Measurements from ENCODE around the gene CTLA4.
"Not testable (repeated sequence)": the region's sequence is repeated elsewhere in the genome, so short reads cannot be mapped to it uniquely, and the experiment has no call there.

CTLA4 gene

DNA sequence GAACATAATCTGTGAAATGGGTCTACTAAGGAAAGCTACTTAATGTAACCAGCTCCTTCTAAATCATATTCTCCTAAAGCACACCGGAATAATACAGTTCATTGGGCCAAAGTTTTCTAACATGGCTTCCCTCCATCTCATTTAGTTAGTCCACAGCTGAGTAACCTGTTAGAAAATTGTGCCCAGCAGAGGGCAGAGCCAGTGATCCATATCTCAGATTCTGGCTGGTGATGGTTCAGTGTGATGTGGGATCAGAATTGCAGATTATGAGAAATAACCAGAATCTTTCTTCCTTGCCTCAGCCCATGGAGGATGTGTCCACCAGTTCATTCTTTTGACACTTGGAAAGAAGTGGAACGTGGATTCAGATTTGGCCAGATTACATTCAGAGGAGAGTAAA is 9.4 kb upstream of the CTLA4 start:
- peak; percentile 51 for DNase-seq

DNA sequence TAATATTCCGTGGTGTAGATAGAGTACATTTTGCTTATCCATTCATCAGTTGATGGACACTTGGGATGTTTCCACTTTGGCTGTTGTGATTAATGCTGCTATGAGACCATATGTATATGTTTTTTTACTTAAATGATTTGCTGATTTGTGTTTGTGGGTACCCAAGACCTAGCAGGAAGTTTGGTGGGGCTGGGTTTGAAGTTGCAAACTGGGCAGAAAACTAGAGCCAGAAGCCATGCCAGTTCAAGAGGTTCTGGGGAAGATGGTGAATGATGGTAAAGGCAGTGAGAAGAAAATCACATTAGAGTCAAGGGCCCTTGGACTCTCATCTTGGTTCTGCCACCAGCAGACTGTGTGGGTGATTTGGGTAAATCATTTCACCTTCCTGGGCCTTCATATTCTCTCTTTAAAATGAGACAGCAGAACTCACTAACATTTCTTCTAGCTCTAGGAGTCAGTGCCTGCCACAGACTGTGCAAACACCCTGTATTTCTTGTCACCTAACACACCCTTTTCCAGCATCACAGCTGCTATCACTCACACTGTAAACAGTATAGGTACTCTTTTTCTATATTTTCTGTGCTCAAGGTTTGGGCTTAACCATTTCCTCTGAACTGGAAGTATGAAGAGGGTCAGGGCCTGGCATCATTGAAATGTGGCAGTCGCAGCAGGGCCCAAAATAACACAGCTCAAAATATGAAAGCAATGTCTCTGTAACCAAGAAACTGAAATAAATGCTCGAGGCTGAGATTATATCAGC is 8.4 kb upstream of the CTLA4 start:
- DNase-seq = no peak

DNA sequence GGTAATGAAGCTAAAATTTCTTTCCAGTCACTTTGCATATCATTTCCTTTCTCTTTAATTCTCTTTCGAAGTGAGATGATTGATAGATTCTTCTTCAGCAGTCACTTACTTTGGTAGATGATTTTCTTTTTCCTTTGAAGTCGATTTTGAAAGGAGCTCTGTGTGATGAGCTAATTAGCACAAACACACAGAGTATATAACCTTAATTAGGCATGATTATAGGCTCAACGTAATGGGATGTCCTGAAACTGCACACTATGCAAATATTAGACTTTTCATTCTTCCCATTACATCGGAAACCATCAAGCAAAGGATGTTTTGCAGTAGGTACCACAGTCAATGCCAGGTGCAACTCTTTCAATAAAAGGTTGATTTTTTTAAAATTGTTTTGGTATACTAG is 6.4 kb upstream of the CTLA4 start:
- no peak for DNase-seq

DNA sequence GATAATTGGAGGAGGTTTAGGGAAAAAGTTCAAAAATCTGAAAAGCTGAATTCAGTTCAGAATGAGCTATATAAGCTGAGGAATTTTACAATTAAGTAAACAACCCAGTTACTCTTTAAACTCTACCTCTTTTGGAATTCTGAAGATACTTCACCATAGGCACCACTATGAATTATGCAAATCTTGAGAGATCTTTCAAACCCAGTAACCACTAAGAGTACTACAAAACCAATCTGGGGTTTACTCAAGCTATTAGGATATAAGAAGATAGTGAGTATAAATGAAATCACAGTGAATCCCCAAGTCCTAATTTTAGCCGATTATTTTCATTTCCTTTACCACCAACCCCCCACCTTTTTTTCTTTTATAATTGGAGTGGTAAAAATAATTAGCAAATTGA is 6.0 kb upstream of the CTLA4 start:
- DNase-seq = no peak

DNA sequence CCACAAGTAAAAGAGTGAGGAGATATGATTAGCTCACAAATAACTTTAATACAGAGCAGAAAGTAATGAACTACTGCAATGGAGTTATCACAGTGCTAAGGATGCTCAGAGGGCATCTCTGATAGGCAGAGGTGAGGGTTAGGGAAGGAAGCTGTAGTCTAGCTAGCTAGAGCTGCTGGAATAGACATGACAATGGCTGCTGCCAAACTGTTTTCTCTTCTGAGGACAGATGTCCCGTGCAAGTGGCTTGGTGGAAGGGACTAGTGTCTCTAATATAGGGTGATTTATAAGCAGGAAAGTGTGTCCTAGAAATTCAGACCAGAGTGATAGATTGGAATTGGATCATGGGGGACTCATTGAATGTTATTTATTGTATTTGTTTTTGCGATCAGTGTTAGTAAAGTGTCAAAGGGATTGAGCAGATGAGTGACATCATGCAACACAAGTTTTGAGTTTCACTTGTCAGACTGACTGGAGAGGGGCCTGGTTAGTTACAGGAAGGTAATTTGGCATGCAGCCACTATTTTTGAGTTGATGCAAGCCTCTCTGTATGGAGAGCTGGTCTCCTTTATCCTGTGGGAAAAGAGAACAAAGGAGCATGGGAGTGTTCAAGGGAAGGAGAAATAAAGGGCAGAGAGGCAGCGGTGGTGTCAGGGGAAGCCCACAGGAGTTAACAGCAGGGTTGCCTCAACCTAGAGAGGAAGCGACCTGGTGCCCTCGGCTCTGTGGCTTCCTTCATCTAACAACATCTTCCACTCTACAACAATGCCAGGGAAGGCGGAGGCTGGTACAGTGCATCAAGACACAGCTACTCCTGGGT is 1.9 kb downstream of the CTLA4 start:
- DNase-seq = peak; percentile 61

DNA sequence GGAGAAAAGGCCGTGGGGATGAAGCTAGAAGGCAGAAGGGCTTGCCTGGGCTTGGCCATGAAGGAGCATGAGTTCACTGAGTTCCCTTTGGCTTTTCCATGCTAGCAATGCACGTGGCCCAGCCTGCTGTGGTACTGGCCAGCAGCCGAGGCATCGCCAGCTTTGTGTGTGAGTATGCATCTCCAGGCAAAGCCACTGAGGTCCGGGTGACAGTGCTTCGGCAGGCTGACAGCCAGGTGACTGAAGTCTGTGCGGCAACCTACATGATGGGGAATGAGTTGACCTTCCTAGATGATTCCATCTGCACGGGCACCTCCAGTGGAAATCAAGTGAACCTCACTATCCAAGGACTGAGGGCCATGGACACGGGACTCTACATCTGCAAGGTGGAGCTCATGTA is 2.9 kb downstream of the CTLA4 start:
- peak; percentile 52 for DNase-seq

DNA sequence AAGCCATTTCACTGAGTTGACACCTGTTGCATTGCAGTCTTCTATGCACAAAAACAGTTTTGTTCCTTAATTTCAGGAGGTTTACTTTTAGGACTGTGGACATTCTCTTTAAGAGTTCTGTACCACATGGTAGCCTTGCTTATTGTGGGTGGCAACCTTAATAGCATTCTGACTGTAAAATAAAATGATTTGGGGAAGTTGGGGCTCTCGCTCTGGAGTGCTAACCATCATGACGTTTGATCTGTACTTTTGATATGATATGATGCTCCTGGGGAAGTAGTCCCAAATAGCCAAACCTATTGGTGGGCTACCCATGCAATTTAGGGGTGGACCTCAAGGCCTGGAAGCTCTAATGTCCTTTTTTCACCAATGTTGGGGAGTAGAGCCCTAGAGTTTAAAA is 3.4 kb downstream of the CTLA4 start:
- no peak for DNase-seq

DNA sequence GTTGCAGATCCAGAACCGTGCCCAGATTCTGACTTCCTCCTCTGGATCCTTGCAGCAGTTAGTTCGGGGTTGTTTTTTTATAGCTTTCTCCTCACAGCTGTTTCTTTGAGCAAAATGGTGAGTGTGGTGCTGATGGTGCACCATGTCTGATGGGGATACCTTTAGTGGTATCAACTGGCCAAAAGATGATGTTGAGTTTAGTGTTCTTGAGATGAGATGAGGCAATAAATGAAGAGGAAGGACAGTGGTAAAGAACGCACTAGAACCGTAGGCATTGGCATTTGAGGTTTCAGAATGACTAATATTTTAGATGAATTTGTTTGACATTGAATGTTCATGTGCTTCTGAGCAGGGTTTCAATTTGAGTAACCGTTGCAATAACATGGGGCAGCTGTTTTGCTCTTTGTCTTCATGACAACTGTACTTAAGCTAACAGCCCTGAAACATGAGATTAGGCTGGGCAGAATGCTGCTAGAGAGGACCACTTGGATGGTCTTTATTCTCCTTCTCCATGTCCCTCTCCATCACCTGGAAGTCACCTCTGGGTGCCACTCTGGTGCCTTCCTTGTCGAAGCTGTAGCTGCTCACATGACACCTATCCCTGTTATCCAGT is 3.9 kb downstream of the CTLA4 start:
- peak; percentile 45 for DNase-seq

DNA sequence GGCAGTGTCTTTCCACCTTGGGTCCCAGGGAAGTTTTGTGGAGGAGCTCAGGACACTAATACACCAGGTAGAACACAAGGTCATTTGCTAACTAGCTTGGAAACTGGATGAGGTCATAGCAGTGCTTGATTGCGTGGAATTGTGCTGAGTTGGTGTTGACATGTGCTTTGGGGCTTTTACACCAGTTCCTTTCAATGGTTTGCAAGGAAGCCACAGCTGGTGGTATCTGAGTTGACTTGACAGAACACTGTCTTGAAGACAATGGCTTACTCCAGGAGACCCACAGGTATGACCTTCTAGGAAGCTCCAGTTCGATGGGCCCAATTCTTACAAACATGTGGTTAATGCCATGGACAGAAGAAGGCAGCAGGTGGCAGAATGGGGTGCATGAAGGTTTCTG is 5.9 kb downstream of the CTLA4 start:
- DNase-seq = peak; percentile 25

DNA sequence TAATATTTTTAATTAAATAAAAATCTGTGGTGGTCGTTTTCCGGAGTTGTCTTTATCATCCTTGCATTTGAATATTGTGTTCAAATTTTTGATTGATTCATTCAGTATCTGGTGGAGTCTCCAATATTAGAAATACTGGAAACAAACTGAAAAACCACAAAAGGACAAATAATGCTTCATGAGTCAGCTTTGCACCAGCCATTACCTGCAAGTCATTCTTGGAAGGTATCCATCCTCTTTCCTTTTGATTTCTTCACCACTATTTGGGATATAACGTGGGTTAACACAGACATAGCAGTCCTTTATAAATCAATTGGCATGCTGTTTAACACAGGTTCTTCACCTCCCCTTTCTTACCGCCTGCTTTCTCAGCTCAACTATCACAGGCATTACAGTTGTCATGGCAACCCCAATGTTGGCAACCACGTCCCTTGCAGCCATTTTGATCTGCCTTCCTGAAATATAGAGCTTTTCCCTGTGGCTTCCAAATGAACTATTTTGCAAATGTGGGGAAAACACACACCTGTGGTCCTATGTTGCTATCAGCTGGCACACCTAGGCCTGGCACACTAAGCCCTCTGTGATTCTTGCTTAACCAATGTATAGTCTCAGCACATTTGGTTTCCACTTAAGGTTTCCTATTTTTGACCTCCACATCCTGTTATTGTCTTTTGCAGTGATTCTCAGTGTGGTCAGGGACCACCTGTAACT is 6.5 kb downstream of the CTLA4 start:
- DNase-seq = peak; percentile 22

DNA sequence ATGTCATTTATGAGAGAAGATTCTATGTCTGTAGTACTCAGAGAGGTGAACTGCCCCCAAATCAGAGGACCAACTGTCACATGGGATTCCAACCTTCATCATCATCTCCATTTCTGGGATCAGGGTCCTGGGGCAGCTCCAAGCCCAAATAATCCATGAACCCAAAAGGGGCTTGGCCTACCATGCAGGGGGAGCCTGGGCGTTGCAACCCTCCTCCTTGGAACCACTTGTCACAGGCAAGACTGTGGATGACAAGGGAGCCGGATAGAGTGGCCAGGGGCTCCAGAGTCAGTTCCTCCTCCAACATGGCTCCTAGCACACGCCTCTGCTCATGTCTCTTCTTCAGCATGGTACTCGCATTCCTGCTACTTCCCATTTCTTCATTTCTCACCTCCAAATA is 7.9 kb downstream of the CTLA4 start:
- DNase-seq = peak; percentile 48

DNA sequence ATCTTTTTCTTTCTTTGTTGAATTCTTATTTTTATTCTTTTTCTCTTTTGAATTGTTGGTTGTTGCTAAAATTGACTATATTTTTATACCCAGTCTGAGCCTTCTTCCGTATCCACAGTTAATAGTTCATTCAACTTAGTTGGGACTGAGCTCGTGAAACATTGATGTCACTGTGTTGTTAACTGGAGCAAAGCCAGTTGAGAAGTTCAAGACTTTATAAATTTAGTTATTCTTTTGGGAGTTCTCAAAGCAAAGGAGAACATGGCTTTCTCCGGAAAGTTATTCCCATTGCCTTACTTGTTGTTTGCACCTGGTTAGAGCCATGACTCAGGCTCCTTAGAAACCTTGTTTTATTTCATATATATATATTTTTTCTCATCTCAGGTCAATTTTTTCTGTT is 8.8 kb downstream of the CTLA4 start:
- DNase-seq = no peak

DNA sequence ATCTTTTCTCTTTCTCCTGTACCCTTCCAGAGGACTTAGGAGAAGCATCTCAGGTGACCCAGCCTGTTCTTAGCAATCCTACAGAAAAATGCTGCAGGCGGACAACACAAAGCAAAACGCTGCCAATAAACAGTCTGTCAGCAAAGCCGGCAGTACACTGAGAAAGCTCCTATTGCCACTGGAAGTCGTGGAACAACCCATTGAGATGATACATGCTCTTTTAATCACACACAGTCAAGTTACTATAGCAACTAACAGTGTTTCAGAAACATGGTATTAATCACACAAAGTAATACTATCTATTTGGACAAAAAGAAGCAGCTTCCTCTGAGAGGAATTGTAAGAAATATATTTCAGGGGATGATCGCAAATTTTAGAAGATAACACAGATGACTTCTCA is 10.5 kb downstream of the CTLA4 start:
- DNase-seq = no peak

DNA sequence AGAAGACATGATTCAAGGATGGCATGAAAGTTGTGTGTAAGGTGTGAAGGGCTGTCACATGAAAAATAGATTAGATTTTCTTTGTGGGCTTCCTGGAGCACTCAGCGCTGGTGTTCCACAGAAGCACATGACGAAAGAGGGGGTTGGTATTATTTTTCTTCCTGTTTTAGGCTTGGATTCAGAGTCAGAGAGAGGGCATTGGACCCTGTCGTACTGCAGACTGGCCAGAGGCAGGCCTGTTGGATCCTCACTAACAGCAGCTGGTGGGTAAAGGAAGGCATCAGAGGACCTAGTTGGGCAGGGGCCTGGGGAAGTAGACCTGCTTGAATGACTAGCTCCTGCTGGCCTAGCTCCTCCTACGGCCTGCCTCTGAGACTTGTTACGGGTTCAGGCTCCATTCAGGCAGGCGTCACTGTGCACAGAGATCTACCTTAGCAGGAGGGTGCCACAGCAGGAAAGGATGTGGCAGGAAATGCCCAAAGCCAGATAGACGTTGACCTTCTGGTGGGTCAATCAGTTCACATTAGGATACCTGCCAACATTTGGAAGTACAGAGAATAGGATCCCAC is 13.1 kb downstream of the CTLA4 start:
- DNase-seq = no peak

DNA sequence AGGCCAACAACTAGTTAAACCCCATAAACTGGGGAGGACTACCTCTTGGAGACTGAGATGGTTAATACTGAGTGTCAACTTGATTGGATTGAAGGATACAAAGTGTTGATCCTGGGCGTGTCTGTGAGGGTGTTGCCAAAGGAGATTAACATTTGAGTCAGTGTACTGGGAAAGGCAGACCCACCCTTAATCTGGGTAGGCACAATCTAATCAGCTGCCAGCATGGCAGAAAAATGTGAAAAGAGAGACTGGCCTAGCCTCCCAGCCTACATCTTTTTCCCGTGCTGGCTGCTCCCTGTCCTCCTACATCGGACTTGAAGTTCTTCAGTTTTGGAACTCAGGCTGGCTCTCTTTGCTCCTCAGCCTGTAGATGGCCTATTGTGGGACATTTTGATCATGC is 13.6 kb downstream of the CTLA4 start:
- not testable (repeated sequence) for DNase-seq

DNA sequence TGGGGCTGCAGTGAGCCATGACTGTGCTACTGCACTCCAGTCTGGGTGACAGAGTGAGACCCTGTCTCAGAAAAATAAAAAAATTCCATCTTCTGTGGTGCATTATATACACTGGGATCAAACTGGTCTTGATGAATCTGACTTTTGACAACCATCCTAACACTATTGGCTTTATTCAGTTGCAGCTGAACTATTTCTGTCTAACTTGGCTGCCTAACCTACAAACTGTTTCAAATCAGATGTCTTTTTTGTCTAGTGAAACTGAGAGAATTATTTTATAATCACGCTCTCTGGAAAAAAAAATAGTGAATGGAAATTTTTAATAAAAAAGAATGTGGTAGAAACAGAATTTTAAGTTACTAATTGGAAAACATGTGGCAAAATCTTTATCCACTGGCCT is 15.0 kb downstream of the CTLA4 start:
- no peak for DNase-seq

DNA sequence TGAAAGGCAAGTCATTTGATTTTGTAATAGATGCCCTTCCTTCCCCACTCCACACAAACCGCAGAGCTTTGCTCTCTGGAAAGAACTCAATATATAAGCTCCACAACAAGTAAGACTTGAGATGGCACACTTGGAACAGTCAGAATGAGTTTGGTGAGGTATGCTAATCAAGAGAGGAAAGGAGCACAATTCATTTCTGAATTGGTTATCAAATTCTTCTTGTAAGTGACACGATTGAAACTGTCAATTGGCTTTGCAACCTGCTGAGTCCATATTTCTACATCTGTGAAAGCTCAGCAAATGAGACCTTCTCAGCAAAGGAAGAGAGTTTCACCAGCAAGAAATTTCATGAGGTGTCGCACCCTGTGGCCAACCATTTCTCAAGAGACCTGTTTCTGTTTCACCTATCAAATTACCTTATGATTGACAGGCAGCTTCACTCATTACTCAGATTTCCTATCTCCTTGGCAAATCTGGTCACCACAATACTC is 19.1 kb downstream of the CTLA4 start:
- DNase-seq = peak; percentile 71

DNA sequence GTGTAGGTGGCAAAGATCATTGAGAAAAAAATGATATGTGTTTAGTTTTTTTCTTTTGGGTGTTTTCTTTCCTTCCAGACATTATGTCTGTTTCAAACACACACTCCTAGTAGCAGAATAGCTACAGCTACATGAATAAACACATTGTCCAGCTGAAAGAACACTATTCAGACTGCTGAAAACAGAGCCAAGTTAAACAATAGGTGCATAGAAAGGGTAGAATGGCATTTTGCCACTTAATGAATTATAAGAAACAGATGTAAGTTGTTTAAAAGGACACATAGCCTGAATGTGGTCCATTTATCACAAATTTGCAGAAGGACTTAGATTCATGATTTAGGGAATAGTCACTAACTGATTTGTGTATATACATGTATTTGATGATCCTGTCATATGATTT is 20.1 kb downstream of the CTLA4 start:
- DNase-seq = no peak

DNA sequence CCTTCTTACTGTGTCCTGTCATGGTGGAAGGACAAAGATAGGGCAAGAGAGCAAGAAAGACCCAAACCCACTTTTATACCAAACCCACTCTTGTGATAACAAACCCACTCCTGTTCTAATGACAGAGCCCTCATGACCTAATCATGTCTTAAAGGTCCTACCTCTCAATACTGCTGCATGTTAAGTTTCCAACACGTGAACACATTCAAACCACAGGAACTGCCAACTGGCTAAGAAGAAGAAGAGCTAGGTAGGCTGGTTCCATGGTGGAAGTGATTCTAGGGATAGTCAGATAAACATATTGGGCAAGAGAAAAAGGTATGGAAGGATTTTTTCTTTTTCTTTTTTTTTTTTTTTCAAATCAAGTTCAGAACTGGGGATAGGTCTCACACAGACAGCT is 22.0 kb downstream of the CTLA4 start:
- DNase-seq = no peak

DNA sequence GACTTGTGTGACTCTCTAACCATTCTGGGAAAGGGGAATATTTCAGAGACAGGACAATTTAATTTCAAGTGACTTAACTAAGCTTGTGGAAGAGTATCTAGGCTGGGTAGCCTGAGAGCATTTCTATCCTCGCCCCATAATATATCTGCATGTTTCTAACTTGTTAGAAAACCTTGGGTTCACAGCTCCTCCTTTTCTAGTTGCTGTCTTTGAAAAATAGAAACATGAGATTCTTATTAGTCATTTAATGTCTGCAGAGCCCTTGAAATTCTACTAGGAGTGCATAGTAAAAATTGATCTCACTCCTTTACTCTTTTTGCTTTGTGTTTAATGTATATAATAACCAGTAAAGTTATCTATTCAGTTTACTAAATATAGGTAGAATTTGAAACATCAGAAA is 22.4 kb downstream of the CTLA4 start:
- no peak for DNase-seq

DNA sequence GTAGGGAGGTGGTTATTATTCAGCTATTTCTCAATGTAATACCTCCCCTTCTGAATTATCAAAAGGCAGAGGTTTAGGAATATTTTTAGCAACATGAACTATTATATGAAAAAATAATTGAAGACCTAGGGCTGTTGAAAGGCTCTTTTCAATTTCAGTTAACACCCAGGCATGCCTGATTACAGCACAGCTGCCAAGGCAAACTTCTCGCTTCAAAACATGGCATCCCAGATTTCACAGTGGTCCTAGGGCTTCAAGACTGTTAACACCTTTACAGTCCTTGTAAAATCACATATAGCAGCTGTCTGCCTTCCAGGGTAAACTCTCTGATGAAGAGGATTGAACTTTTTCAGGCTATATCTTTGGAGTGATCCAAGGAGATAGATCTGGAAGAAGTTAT is 23.2 kb downstream of the CTLA4 start:
- DNase-seq = no peak

DNA sequence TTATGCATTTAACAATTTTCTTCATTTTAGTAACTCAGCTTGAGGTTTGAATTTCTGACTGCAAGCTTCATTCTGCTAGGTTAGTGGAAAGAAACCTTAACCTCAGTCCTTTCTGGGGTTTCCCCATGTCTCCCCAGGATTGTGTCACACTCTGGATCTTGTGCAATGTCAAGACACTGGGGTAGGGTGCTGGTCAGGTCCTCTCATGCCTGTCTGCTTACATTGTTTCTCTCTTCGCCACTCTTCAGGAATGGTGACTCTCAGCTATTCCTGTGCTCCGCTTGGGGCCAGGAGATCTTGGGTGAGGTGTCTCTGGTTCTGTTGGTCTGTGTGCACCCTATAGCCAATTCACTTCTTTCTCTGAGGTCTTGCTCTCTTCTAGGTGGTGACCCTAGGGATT is 23.9 kb downstream of the CTLA4 start:
- peak; percentile 78 for DNase-seq

DNA sequence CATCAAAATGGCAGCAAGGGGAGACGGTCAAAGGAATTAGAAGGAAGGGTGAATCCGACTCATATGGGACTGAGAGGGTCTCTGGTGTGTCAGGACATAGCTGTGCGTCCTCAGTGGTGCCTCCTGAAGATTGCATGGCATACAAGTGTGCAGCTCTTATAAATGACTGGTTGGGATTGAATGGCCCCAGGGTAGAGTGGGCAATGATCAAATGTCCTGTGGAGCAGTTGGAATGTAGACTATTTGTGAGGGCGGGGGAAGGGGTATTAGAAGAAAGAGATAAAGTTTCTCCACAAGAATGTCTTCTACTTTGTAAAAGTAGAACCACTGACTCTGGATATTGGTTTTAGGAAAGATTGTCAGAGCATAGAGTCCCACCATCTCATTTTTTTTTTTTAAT is 24.6 kb downstream of the CTLA4 start:
- no peak for DNase-seq

All from activated CD4-positive, alpha-beta T cell treated with anti-CD3 and anti-CD28 coated beads for 48 hours (primary cell).